HG02970 (cell line): Measurements from ENCODE around the gene NKD2.

Source experiments
- ATAC-seq: cut with Tn5 transposase; IDR thresholded peaks from one replicate; pipeline ENCODE4 v1.9.1; 2021; ENCODE audit warnings: mild to moderate bottlenecking, moderate library complexity, moderate number of reproducible peaks; ENCODE audit not compliant: unreplicated experiment, low FRiP score

The NKD2 gene

GRCh38 chr5:1038417-1039209 lies 30.0 kb downstream of the NKD2 start:
- no peak for ATAC-seq

- ATAC-seq, result no peak
Measured at GRCh38 chr5:1039210-1039548, 30.6 kb downstream of the NKD2 start.

DNA sequence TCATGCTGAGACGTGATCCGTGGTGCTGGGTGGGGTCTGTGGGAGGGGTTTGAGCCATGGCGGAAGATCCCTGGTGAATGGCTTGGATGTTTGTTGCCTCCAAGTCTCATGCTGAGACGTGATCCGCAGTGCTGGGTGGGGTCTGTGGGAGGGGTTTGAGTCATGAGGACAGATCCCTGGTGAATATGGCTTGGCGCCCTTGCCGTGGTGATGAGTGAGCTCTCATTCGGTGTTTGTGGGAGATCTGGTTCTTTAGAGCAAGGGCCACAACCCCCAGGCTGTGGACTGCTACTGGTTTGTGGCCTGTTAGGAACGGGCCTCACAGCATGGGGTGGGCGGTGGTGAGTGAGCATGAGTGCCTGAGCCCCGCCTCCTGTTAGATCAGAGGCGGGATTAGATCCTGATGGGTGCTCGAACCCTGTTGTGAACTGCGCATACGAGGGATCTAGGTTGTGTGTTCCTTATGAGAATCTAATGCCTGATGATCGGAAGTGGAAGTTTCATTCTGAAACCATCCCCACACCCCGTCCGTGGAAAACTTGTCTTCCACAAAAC lies 31.2 kb downstream of the NKD2 start:
- ATAC-seq, result no peak

- ATAC-seq, result no peak
Measured at GRCh38 chr5:1040571-1040970, 32.0 kb downstream of the NKD2 start.

GRCh38 chr5:1041225-1042143 lies 32.9 kb downstream of the NKD2 start:
- ATAC-seq, result no peak

DNA sequence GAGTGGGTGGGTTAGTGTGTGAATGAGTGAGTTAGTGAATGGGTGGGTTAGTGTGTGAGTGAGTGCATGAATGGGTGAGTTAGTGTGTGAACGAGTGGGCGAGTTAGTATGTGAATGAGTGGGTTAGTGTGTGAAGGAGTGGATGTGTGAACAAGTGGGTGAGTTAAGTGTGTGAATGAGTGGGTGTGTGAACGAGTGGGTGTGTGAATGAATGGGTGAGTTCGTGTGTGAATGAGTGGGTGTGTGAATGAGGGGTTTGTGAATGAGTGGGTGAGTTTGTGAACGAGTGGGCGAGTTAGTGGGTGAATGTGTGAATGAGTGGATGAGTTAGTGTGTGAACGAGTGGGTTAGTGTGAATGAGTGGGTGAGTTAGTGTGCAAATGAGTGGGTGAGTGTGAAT lies 34.0 kb downstream of the NKD2 start:
- ATAC-seq, result no peak

DNA sequence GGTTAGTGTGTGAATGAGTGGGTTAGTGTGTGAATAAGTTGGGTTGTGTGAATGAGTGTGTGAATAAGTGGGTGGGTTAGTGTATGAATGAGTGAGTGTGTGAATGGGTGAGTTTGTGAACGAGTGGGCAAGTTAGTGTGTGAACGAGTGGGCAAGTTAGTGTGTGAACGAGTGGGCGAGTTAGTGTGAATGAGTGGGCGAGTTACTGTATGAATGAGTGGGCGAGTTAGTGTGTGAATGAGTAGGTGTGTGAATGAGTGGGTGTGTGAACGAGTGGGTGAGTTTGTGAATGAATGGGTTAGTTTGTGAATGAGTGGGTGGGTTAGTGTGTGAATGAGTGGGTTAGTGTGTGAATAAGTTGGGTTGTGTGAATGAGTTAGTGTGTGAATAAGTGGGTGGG lies 34.7 kb downstream of the NKD2 start:
- ATAC-seq, result no peak

- no peak for ATAC-seq
Measured at GRCh38 chr5:1044117-1044516, 35.5 kb downstream of the NKD2 start.

GRCh38 chr5:1045960-1046560 lies 37.5 kb downstream of the NKD2 start:
- ATAC-seq, result no peak

DNA sequence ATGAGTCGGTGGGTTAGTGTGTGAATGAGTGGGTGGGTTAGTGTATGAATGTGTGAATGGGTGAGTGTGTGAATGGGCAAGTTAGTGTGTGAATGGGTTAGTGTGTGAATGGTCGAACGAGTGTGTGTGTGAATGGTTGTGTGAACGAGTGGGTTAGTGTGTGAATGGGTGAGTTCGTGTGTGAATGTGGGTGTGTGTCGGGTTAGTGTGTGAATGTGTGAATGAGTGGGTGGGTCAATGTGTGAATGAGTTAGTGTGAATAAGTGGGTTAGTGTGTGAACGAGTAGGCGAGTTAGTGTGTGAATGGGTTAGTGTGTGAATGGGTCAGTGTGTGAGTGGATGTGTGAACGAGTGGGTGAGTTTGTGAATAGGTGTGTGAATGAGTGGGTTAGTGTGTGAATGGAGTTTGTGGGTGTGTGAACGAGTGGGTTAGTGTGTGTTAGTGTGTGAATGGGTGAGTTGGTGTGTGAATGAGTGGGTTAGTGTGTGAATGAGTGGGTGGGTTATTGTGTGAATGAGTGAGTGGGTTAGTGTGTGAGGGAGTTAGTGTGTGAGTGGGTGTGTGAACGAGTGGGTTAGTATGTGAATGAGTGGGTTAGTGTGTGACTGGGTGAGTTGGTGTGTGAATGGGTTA lies 38.8 kb downstream of the NKD2 start:
- ATAC-seq, result no peak

GRCh38 chr5:1048162-1048721 lies 39.6 kb downstream of the NKD2 start:
- ATAC-seq, result no peak

DNA sequence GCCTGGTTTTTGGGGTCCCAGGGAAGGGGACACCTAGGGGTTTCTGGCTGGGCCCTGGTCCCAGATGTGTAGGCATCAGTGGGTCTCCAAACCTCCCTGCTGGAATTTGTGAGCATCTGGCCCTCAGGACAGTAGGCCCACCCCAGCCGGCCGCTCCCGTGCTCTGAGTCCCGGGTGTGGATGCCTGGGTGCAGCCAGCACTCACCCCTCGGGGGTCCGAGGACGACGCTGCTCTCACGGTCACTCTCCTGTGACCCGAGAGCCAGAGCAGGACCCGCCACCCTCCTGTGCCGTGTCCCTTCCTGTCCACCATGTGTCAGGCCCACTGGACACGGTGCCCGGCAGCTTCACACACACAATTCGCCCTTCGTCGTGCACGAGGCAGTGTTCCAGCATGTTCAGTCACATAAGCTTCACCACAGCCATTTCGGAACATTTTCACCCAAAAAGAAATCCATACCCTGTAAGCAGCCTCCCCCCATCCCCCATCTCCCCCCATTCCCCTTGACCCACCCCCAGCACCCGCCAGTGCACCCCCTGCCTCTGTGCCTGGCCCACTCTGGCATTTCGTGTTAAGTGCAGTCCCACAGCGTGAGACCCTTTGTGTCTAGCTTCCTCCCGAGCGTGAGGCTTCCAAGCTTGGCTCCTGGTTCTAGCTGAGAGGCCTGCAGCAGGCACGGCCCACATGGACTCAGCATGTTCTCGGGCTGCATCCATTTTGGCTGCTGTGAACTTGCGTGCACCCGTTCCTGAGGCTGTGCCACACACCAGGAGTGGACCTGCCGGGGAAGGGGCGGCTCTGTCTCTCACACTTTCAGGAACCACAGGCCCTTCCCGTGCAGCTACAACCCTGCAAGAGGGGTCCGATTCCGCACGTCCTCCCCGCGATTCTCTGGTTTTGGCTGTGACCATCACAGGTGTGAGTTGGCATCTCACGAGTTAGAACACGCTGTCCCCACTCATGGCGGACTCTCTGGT lies 40.5 kb downstream of the NKD2 start:
- no peak for ATAC-seq

DNA sequence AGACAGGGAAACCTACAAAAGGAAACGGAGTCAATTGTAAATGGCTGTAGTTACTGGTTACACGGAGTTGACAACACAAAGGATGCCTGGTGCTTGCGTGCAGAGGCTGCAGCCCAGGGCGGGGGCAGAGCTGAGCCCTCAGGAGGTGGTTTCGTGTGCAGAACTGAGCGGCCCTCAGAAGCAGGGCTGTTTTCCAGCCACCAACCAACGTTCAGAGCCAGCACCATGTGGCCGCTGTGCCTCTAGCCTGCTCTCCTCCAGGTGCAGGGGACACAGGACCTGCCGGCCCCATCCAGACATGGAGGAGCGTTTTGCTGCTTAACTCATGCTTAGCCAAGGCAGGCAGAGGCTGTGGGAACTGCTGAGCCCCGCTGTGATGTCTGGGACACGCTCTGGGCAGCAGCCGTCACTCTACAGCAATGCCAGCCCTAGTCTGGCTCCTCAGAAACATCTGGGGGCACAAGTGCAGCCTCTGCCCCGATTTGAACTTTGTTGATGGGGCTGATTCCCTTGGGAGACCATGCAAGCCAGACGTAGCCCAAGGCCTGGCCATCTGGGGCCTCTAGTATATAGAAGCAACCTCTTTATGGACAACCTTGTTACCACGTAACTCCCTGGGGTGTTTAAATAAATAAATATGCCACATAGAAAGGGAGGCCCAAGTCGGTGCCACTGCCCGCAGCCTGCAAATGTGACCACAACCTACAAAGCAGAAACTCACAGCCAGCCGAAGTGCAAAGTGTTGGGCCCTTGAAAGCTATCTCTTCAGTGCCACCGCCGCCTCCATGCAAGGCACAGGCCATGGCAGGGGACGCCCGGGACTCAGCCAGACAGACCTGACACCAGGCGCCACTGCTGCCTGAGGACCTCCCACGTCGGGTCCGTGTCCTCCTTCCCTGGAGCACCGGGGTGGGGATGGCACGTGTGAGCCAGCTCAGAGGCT lies 42.1 kb downstream of the NKD2 start:
- no peak for ATAC-seq

GRCh38 chr5:1051366-1051720 lies 42.7 kb downstream of the NKD2 start:
- no peak for ATAC-seq

GRCh38 chr5:1052076-1052475 lies 43.5 kb downstream of the NKD2 start:
- no peak for ATAC-seq

DNA sequence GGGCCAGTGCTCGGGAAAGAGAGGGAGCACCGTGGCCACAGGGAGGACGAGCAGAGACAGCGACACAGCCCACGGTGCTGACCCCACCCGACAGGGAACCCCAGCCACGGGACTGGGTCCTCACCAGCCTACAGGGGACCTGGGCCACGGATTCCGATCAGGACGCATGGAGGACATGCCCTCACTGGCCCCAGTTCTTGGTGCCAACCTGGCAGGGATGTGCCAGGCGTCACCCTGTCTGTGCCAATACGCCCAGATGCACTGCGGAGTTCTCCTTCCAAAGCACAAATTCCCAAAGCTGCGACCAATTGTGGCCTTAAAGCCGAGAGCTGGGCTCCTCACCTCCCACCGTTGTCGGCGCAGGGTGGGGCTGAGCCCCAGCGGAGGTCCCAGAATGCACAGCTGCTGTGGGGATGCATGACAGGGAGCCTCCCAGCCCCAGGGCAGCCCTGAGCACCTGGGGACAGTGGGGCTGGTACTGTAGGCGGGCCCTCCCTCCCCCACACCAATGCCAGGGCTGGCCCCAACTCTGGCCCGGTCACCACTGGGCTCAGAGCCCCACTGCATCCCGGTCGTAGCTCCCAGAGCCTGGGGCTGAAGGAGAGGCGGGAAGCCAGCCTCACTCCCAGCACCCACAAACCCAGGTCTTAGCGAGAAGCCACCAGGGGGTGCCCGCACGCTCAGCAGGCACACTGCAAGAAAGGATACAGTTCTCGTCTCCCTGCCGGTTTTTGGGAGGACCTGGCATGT lies 44.2 kb downstream of the NKD2 start:
- ATAC-seq, result no peak

DNA sequence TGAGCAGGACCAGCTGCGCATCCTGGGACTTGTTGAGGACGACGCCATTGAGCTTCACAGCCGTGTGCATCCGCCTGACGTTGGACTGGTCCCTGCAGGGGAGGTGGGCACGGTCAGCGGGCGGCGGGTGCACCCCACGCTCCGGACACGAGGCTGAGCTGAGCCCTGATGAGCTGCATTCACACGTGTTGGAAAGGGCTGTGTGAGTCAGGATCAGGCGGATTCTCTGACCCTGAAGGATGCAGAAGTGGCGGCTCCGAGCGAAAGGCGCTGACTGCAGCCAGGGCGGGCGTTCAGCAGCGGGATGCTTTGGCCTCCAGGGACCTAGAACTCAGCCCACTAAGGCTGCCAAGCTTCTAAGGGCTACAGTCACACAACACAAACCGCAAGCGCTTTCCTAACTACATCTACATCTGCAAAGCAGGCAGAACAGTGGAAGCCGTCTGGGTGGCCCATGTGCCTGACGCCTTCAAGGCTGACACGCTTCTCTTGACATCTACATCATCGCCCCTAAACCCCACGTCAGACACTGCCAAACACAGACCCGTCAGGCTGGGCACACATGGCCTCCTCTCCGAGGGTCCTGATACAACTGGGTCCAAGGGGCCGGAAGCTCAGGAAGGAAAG lies 44.9 kb downstream of the NKD2 start:
- ATAC-seq, result no peak
